A549 treated with RU486 at 1 μM for 4 hours (cell line): ENCODE measurements around the gene MPC1L. TPM values are rescaled to one million over a fixed set of nuclear protein-coding genes. Genes with fewer than 3 reads are reported as not detected.

Experiments used
- total RNA-seq: library from RNA; stranded (reverse); fragments of 200-300 nt; extraction: Qiagen RNA extraction; gene quantifications from 5 replicates; pipeline ENCODE4 v1.2.3, GENCODE V29; 2022; ENCODE audit warnings: low read depth

MPC1L gene
- not detected in 5 replicates for total RNA-seq

GRCh38 chrX:40623139-40623536 is at the start of gene MPC1L:
Gene MPC1L (plus strand): TSS chrX:40623428. CDS start chrX:40623566, 138 bp downstream.

DNA sequence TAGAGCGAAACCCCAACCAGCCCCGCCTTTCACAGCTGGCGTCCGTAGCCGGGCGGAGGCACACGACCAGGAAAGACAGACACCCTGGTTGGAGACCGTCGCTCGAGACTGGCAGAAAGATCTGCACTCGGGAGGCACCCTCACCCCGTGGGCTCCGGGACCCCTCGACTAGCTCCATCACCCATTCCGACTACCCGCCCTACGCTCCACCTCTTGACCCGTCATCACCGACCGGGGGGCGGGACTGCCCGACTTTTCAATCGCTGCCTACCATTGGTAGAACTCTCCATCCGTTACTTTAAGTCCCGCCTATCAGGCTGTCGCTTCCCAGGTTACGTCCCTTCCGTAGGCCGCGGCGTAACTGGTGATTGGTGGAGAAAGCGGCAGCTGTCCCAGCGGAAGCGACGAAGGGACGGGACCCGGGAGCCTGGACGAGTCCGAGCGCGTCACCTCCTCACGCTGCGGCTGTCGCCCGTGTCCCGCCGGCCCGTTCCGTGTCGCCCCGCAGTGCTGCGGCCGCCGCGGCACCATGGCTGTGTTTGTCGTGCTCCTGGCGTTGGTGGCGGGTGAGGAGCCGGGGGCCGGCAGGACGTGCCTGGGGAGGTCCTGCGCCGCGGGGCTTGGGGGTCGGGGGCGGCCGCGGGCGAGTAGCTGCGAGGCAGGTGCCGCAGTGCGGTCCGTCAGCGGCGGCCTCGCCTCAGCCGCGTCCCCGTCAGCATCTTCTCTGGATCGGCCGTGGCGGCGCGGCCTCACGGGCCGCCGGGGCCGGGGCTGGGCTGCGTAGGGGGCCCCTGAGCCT is 42.5 kb upstream of the MPC1L start, which contains the start of gene ATP6AP2:
TSS of gene ATP6AP2 (plus strand) at position 434 of the 799 bp plus-strand sequence. CDS start at position 530, 96 bp downstream.

GRCh38 chrX:40647307-40648197 is 24.3 kb downstream of the MPC1L start, which contains the start of gene CXorf38:
Gene CXorf38 (minus strand): TSS chrX:40647561. CDS start chrX:40647520, 41 bp downstream.

Other genes with a start within 250 kb of the MPC1L start
- 124 to 154 TPM (median 137 TPM) in 5 replicates for gene ATP6AP2, start 42.5 kb upstream of the MPC1L start, total RNA-seq
- 7.6 to 12.7 TPM (median 11.0 TPM) in 5 replicates for gene CXorf38, start 24.1 kb downstream of the MPC1L start, total RNA-seq
- 18.6 to 24.6 TPM (median 22.6 TPM) in 5 replicates for gene MED14, start 112.1 kb downstream of the MPC1L start, total RNA-seq